WERI-Rb-1 (cell line): ENCODE data around the gene OR2J2.
"Not testable (repeated sequence)": the region's sequence is repeated elsewhere in the genome, so short reads cannot be mapped to it uniquely, and the experiment has no call there.

Experiments used
- DNase-seq: peaks from one replicate; pipeline ENCODE4 v3.0.0-alpha.2; 2020
- H3K27ac ChIP-seq: fragments of 250-450 bp; sonication (Bioruptor Pico); 2 replicates; pipeline ENCODE4 v1.5.1; 2020; ENCODE audit warnings: mild to moderate bottlenecking, moderate library complexity
- H3K27me3 ChIP-seq: fragments of 250-450 bp; sonication (Bioruptor Pico); 2 replicates; pipeline ENCODE4 v1.5.1; 2021; ENCODE audit warnings: mild to moderate bottlenecking, low read depth, moderate library complexity; ENCODE audit not compliant: insufficient read depth, severe bottlenecking
- H3K36me3 ChIP-seq: fragments of 250-450 bp; sonication (Bioruptor Pico); 2 replicates; pipeline ENCODE4 v1.5.1; 2020; ENCODE audit warnings: mild to moderate bottlenecking, moderate library complexity
- H3K4me3 ChIP-seq: 2 replicates; pipeline ENCODE4 v1.5.1; 2011; ENCODE audit warnings: low read depth, mild to moderate bottlenecking, control low read depth, low read length
- H3K9me3 ChIP-seq: fragments of 250-450 bp; sonication (Bioruptor Pico); 2 replicates; pipeline ENCODE4 v1.5.1; 2021; ENCODE audit warnings: mild to moderate bottlenecking, moderate library complexity; ENCODE audit not compliant: severe bottlenecking
- CTCF ChIP-seq: IDR thresholded peaks from 2 replicates; pipeline ENCODE4 v1.5.1; 2011; ENCODE audit warnings: low read depth, mild to moderate bottlenecking, control low read depth, inconsistent platforms, low read length

OR2J2 gene

GRCh38 chr6:29171736-29172135, 1.0 kb downstream of the OR2J2 start:
- peaks cover 2% of the 10 kb centered on the region for H3K9me3 ChIP-seq
- H3K27me3 ChIP-seq: peaks cover 83% of the 10 kb centered on the region
- no peak for DNase-seq
- H3K36me3 ChIP-seq: no peaks in the 10 kb centered on the region
- no peak for TF ChIP-seq CTCF
- H3K27ac ChIP-seq: no peak overlapping the region
- no peak overlapping the region for H3K4me3 ChIP-seq

GRCh38 chr6:29183594-29183993, 12.9 kb downstream of the OR2J2 start:
- H3K36me3 ChIP-seq: no peaks in the 10 kb centered on the region
- H3K27ac ChIP-seq: no peak overlapping the region
- DNase-seq: no peak
- peaks cover 2% of the 10 kb centered on the region for H3K9me3 ChIP-seq
- TF ChIP-seq CTCF: no peak
- H3K4me3 ChIP-seq: no peak overlapping the region
- peaks cover 67% of the 10 kb centered on the region for H3K27me3 ChIP-seq

GRCh38 chr6:29188659-29189058, 18.0 kb downstream of the OR2J2 start:
- not testable (repeated sequence) for H3K9me3 ChIP-seq, H3K27ac ChIP-seq, DNase-seq, H3K36me3 ChIP-seq, H3K4me3 ChIP-seq
- peaks cover 75% of the 10 kb centered on the region for H3K27me3 ChIP-seq

GRCh38 chr6:29200767-29201662, 30.3 kb downstream of the OR2J2 start:
- DNase-seq: no peak
- Histone ChIP-seq H3K27ac (no peak overlapping the region), H3K4me3 (no peak overlapping the region), H3K27me3 (peaks cover 63% of the 10 kb centered on the region), H3K36me3 (no peaks in the 10 kb centered on the region), H3K9me3 (peaks cover 9% of the 10 kb centered on the region)
- TF ChIP-seq CTCF: no peak

GRCh38 chr6:29201966-29202365, 31.3 kb downstream of the OR2J2 start:
- no peak overlapping the region for H3K4me3 ChIP-seq
- no peak overlapping the region for H3K27ac ChIP-seq
- peaks cover 9% of the 10 kb centered on the region for H3K9me3 ChIP-seq
- H3K36me3 ChIP-seq: no peaks in the 10 kb centered on the region
- TF ChIP-seq CTCF: no peak
- DNase-seq: no peak
- H3K27me3 ChIP-seq: peaks cover 60% of the 10 kb centered on the region

GRCh38 chr6:29211488-29211887, 40.8 kb downstream of the OR2J2 start:
- no peak for TF ChIP-seq CTCF
- Histone ChIP-seq H3K27me3 (peaks cover 77% of the 10 kb centered on the region), H3K27ac (no peak overlapping the region), H3K4me3 (no peak overlapping the region), H3K36me3 (no peaks in the 10 kb centered on the region), H3K9me3 (no peaks in the 10 kb centered on the region)
- no peak for DNase-seq
